Neutrophil (primary cell): ENCODE measurements around the gene C2CD4C.
"Not testable (repeated sequence)": the region's sequence is repeated elsewhere in the genome, so short reads cannot be mapped to it uniquely, and the experiment has no call there.

Experiments
- H3K27ac ChIP-seq: fragments of 200-600 bp; sonication (generic); 2 replicates; pipeline ENCODE4 v1.5.1; 2016; ENCODE audit warnings: mild to moderate bottlenecking, moderate library complexity
- H3K27me3 ChIP-seq: fragments of 200-600 bp; sonication (generic); 2 replicates; pipeline ENCODE4 v1.6.0; 2016; ENCODE audit warnings: mild to moderate bottlenecking
- H3K36me3 ChIP-seq: fragments of 200-600 bp; sonication (generic); 2 replicates; pipeline ENCODE4 v1.5.1; 2017
- H3K4me1 ChIP-seq, 2 experiments: fragments of 200-600 bp in 1 of 2; sonication (generic) in 1 of 2; 1 replicate in 1 of 2; 2 replicates in 1 of 2; pipeline versions ENCODE4 v1.5.1 to v1.6.1; 2013 to 2016; ENCODE audit warnings: low read depth in 1 of 2, low read length in 1 of 2, mild to moderate bottlenecking in 1 of 2, moderate library complexity in 1 of 2; ENCODE audit not compliant: control insufficient read depth in 1 of 2, insufficient read depth in 1 of 2
- H3K4me3 ChIP-seq, 2 experiments: fragments of 200-600 bp in 1 of 2; sonication (generic) in 1 of 2; 1 replicate in 1 of 2; 2 replicates in 1 of 2; pipeline ENCODE4 v1.5.1; 2013 to 2016; ENCODE audit warnings: low read depth in 1 of 2, low read length in 1 of 2, mild to moderate bottlenecking in 1 of 2, moderate library complexity in 1 of 2
- H3K9me3 ChIP-seq: fragments of 200-600 bp; sonication (generic); 2 replicates; pipeline ENCODE4 v1.5.1; 2016
- TF ChIP-seq, protein P1 (sequence below): fragments of 200-600 bp; sonication (generic); IDR thresholded peaks from 2 replicates; pipeline ENCODE4 v1.5.1; 2016; ENCODE audit warnings: antibody characterized with exemption

The C2CD4C gene

DNA sequence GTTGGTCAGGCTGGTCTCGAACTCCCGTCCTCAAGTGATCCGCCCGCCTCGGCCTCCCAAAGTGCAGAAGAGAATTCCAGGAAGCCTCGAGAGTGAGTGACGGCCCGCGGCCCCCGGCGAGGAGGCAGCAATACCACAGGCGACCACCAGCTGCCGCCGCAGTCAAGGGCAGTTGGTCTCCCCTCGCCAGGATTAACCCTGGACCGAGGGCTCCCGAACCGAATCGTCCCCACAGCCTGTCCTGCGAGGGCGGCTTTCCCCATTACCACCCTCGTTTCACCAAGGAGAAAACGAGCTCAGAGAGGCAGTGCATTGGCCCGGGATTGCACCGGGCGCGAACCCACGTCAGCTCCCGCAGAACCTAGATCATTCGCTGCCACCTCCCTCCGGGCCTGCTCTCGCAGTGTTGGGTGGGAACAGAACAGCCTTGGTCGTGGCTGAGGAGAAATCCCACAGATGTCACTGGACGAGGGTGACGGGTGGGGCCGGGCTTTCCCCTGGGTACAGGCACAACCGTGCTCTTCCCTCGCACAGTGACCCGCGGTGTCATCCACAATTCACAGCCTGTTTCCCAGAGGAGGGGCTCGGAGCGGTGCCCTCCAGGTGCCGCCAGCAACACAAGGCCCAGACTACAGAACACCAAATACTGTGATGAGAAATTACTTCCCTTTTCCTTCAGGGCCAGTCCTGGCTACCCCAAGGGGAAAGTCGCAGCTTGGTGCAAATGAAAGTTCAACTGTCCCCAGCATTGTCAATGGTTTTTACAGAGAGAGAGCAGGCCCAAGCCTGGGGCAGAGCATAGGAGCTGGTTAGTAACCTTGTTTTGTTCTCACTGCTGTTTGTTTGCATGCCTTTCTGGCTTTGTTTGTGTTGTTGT is 24.8 kb downstream of the C2CD4C start:
- Histone ChIP-seq H3K9me3 (no peaks in the 10 kb centered on the region), H3K27ac (no peak overlapping the region), H3K4me3 (no peak overlapping the region), H3K27me3 (peaks cover 54% of the 10 kb centered on the region), H3K4me1 (no peaks in the 10 kb centered on the region), H3K36me3 (no peaks in the 10 kb centered on the region)
- TF ChIP-seq, protein P1, sequence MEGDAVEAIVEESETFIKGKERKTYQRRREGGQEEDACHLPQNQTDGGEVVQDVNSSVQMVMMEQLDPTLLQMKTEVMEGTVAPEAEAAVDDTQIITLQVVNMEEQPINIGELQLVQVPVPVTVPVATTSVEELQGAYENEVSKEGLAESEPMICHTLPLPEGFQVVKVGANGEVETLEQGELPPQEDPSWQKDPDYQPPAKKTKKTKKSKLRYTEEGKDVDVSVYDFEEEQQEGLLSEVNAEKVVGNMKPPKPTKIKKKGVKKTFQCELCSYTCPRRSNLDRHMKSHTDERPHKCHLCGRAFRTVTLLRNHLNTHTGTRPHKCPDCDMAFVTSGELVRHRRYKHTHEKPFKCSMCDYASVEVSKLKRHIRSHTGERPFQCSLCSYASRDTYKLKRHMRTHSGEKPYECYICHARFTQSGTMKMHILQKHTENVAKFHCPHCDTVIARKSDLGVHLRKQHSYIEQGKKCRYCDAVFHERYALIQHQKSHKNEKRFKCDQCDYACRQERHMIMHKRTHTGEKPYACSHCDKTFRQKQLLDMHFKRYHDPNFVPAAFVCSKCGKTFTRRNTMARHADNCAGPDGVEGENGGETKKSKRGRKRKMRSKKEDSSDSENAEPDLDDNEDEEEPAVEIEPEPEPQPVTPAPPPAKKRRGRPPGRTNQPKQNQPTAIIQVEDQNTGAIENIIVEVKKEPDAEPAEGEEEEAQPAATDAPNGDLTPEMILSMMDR = no peak

DNA sequence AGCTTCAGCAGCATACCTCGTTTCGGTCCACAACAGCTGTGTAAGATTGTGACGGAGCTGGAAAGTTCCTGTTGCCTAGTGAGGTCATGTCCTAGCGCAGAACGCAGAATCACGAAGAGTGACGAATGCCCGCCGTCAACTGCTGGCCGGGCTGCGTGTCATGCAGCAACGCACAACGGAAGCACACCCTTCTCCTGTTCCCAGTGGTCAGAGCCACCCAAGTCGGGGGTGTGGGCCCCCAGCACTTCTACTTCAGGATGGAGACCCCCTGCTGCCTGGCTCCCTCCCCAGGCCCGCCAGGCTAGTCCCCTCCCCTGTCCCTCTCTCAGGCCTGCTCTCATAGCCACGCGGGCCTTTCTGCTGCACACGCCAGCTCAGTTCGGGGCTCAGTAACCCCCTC is 25.9 kb downstream of the C2CD4C start:
- no peak overlapping the region for H3K27ac ChIP-seq
- TF ChIP-seq, protein P1 = no peak
- H3K4me3 ChIP-seq = no peak overlapping the region
- no peaks in the 10 kb centered on the region for H3K4me1 ChIP-seq
- peaks cover 47% of the 10 kb centered on the region for H3K27me3 ChIP-seq
- no peaks in the 10 kb centered on the region for H3K36me3 ChIP-seq
- H3K9me3 ChIP-seq = no peaks in the 10 kb centered on the region

DNA sequence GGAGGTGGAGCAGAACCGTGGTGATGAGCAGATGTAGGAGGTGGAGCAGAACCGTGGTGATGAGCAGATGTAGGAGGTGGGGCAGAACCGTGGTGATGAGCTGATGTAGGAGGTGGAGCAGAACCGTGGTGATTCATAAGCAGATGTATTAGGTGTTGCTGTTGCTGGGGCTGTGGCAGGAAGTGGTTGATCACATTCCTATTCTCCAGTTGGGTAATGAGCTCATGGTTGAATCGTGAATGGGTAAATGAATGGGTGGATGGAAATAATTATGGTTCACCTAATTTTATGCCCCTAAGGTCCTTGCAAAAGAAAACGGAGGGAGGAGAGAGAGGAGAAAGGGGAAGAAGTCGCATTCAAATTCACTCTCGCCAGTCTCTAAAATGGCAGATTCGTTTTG is 26.4 kb downstream of the C2CD4C start:
- not testable (repeated sequence) for H3K36me3 ChIP-seq, H3K4me3 ChIP-seq, H3K9me3 ChIP-seq, H3K4me1 ChIP-seq, H3K27ac ChIP-seq
- H3K27me3 ChIP-seq = peaks cover 44% of the 10 kb centered on the region

DNA sequence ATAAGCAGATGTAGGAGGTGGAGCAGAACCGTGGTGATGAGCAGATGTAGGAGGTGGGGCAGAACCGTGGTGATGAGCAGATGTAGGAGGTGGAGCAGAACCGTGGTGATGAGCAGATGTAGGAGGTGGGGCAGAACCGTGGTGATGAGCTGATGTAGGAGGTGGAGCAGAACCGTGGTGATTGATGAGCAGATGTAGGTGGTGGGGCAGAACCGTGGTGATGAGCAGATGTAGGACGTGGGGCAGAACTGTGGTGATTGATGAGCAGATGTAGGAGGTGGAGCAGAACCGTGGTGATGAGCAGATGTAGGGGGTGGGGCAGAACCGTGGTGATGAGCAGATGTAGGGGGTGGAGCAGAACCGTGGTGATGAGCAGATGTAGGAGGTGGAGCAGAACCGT is 27.0 kb downstream of the C2CD4C start:
- H3K4me1 ChIP-seq, H3K9me3 ChIP-seq, H3K27ac ChIP-seq, H3K4me3 ChIP-seq, H3K36me3 ChIP-seq: not testable (repeated sequence)
- peaks cover 41% of the 10 kb centered on the region for H3K27me3 ChIP-seq

DNA sequence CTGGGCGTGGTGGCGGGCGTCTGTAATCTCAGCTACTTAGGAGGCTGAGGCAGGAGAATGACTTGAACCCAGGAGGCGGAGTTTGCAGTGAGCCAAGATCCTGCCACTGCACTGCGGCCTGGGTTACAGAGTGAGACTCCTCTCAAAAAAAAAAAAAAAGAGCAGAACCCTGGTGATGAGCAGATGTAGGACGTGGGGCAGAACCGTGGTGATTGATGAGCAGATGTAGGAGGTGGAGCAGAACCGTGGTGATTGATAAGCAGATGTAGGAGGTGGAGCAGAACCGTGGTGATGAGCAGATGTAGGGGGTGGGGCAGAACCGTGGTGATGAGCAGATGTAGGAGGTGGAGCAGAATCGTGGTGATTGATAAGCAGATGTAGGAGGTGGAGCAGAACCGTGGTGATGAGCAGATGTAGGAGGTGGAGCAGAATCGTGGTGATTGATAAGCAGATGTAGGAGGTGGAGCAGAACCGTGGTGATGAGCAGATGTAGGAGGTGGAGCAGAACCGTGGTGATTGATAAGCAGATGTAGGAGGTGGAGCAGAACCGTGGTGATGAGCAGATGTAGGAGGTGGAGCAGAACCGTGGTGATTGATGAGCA is 28.2 kb downstream of the C2CD4C start:
- not testable (repeated sequence) for H3K4me3 ChIP-seq, H3K27ac ChIP-seq, H3K9me3 ChIP-seq, H3K4me1 ChIP-seq, H3K36me3 ChIP-seq
- H3K27me3 ChIP-seq = peaks cover 33% of the 10 kb centered on the region

DNA sequence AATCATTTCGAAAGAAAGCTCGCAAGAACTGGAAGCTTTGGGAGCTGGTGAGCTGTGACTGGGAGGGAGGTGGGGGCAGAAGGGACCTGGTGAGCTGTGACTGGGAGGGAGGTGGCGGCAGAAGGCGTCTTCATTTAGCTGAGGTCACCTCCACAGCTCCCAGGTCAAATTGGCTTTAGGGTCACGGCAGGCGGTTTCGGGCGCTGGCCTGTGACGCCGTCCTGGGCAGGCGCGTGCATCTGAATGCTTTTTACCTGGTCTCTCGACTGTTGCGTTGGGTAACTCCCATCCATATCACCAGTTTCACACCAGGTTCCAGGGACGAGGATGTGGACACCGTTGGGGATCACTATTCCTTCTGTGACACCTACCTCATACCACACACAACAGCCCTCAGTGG is 29.2 kb downstream of the C2CD4C start:
- no peaks in the 10 kb centered on the region for H3K36me3 ChIP-seq
- H3K4me3 ChIP-seq = no peak overlapping the region
- no peak overlapping the region for H3K27ac ChIP-seq
- H3K4me1 ChIP-seq = no peaks in the 10 kb centered on the region
- H3K9me3 ChIP-seq = no peaks in the 10 kb centered on the region
- TF ChIP-seq, protein P1 = no peak
- peaks cover 28% of the 10 kb centered on the region for H3K27me3 ChIP-seq

DNA sequence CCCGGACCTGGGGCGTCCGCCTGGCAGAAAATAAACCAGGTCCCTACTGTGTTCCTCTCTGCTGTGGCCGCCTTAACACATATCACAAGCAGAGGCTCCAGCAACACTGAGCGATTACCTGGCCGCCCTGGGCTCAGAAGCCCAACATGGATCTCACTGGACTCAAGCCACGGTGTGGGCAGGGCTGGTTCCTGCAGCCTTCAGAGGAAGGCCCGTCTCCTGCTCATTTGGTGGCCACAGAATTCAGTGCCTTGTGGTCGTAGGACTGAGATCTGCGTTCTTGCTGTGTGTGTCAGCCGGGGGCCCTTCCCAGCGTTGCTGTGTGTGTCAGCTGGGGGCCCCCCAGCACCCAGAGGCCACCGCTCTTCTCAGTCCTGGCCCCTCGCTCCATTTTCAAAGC is 30.2 kb downstream of the C2CD4C start:
- Histone ChIP-seq H3K36me3 (no peaks in the 10 kb centered on the region), H3K9me3 (no peaks in the 10 kb centered on the region), H3K27me3 (peaks cover 17% of the 10 kb centered on the region), H3K27ac (no peak overlapping the region), H3K4me3 (no peak overlapping the region), H3K4me1 (no peaks in the 10 kb centered on the region)
- TF ChIP-seq, protein P1 = no peak
